ENCODE results near the gene PTPRU. TPM values are rescaled to one million over a fixed set of nuclear protein-coding genes. Genes with fewer than 3 reads are reported as not detected.
A peak's percentile ranks its signal among the peaks of the same experiment; 100 is the strongest.

Gene PTPRU
- total RNA-seq, 1 experiment from 2014 or later: 45.5 TPM

DNA sequence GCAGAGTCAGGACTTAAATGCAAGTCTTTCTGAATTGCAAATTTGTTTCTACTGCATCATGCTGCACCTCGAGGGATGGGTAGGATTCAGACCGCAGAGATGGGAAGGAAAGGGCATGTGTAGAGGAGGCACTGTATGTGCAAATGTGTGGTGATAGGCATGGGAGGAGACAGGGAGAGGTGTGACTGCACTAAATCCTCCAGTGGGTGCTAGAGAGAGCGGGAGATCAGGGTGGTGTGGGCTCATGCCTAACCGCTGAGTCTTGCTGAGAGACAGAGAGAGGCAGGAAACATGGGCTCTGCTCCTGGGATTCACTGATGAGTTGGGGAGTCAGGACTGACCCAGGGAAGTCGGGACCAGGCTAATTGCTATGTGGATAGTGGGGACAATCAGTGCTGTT lies 61.1 kb downstream of the PTPRU start:
- peaks cover 8 to 45% (median 45%) of the 10 kb centered on the region in 3 experiments; a peak in 6 of 7 replicates for H3K36me3 Mint-ChIP-seq (ENCODE audit: insufficient read depth in 1 of 3, low read depth in 3 of 3)
- H3K79me1 ChIP-seq (ENCODE audit: insufficient read depth, low read depth, low read length, poor library complexity, severe bottlenecking): no peaks in the 10 kb centered on the region
- H3K9me3 Mint-ChIP-seq: no peaks in the 10 kb centered on the region; a peak in 2 of 5 replicates
- no peaks in the 10 kb centered on the region for H3K23me2 ChIP-seq (ENCODE audit: insufficient read length, low read depth, low read length, poor library complexity, severe bottlenecking)
- no peak overlapping the region for H2BK20ac ChIP-seq (ENCODE audit: low read depth, low read length, poor library complexity, severe bottlenecking)
- H3K27ac Mint-ChIP-seq: peak overlapping the region in 2 of 3 experiments; percentile 30 to 32; a peak in 1 of 7 replicates
- no peak overlapping the region for H3K4me2 ChIP-seq (ENCODE audit: insufficient read depth, insufficient read length, low read length)
- no peak overlapping the region for H4K8ac ChIP-seq (replicated peaks; ENCODE audit: insufficient read length, low read depth, low read length)
- H3K18ac ChIP-seq (ENCODE audit: insufficient read length, low read depth, low read length): no peak overlapping the region
- H3K9me3 ChIP-seq (ENCODE audit: control insufficient read depth, low read depth, low read length): no peaks in the 10 kb centered on the region
- no peak overlapping the region for H3K23ac ChIP-seq (ENCODE audit: insufficient read length, low read depth, low read length)
- no peak overlapping the region for H3T11ph ChIP-seq (ENCODE audit: low read length)
- no peak overlapping the region for H2BK120ac ChIP-seq (ENCODE audit: low read depth, low read length, poor library complexity, severe bottlenecking)
- H2AK5ac ChIP-seq (ENCODE audit: insufficient read length, low read length): no peak overlapping the region
- H3K79me2 ChIP-seq (ENCODE audit: insufficient read depth, low read length): no peaks in the 10 kb centered on the region
- H3K56ac ChIP-seq (ENCODE audit: insufficient read length, low read depth, low read length): no peak overlapping the region
- H2BK12ac ChIP-seq (ENCODE audit: insufficient read length, low read depth, low read length): no peak overlapping the region
- no peak for DNase-seq
- no peak overlapping the region for H3K4ac ChIP-seq (ENCODE audit: low read depth, low read length)
- no peaks in the 10 kb centered on the region for H4K20me1 ChIP-seq (ENCODE audit: control insufficient read depth, insufficient read depth, insufficient read length)
- no peak overlapping the region for H3K27ac ChIP-seq (ENCODE audit: insufficient read length, low read depth, low read length)
- peaks cover 3 to 9% of the 10 kb centered on the region in 2 experiments; a peak in 3 of 4 replicates for H3K4me1 Mint-ChIP-seq
- no peaks in the 10 kb centered on the region for H3K27me3 Mint-ChIP-seq (ENCODE audit: low read depth)
- no peak overlapping the region for H4K91ac ChIP-seq (ENCODE audit: insufficient read length, low read depth, low read length)
- H4K5ac ChIP-seq (ENCODE audit: insufficient read length, low read depth, low read length): no peak overlapping the region
- no peaks in the 10 kb centered on the region for H3K4me1 ChIP-seq (ENCODE audit: insufficient read depth, low read length)
- no peak overlapping the region for H2BK15ac ChIP-seq (ENCODE audit: low read depth, low read length)
- no peak overlapping the region for H3K14ac ChIP-seq (ENCODE audit: insufficient read depth, low read length)
- no peak overlapping the region for H2BK5ac ChIP-seq (ENCODE audit: insufficient read length, low read length)
- no peak overlapping the region; a peak in 2 of 5 replicates for H3K4me3 Mint-ChIP-seq
- no peaks in the 10 kb centered on the region for H3K27me3 ChIP-seq (ENCODE audit: insufficient read depth, low read length)
- no peak overlapping the region for H3K9ac ChIP-seq (ENCODE audit: extremely low read depth, insufficient read length, low read length)
- TF ChIP-seq, protein P1, sequence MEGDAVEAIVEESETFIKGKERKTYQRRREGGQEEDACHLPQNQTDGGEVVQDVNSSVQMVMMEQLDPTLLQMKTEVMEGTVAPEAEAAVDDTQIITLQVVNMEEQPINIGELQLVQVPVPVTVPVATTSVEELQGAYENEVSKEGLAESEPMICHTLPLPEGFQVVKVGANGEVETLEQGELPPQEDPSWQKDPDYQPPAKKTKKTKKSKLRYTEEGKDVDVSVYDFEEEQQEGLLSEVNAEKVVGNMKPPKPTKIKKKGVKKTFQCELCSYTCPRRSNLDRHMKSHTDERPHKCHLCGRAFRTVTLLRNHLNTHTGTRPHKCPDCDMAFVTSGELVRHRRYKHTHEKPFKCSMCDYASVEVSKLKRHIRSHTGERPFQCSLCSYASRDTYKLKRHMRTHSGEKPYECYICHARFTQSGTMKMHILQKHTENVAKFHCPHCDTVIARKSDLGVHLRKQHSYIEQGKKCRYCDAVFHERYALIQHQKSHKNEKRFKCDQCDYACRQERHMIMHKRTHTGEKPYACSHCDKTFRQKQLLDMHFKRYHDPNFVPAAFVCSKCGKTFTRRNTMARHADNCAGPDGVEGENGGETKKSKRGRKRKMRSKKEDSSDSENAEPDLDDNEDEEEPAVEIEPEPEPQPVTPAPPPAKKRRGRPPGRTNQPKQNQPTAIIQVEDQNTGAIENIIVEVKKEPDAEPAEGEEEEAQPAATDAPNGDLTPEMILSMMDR (conservative IDR thresholded peaks at IDR 0.05): no peak
- no peak overlapping the region for H2AFZ ChIP-seq (ENCODE audit: low read length)
- WGBS (ENCODE audit: extremely low coverage, insufficient read length, low lambda C conversion rate): no CpG with 5 or more reads among the region's 5 CpGs

All from H9 (cell line).